Thyroid gland (tissue), 4 donors: ENCODE data around the gene TMC3.

Source experiments
- POLR2A ChIP-seq, 2 donors: fragments of 450-650 bp; IDR thresholded peaks; one replicate each; pipeline ENCODE4 v1.6.1; 2017; ENCODE audit warnings: antibody characterized with exemption in 2 of 2, mild to moderate bottlenecking in 2 of 2, moderate library complexity in 1 of 2
- TF ChIP-seq, protein P1 (sequence below), 6 experiments: fragments of 200-600 bp in 3 of 6; fragments of 450-650 bp in 3 of 6; sonication (generic) in 3 of 6; IDR thresholded peaks; one replicate each; pipeline ENCODE4 v1.5.1; 2016 to 2019; ENCODE audit warnings: antibody characterized with exemption in 6 of 6, mild to moderate bottlenecking in 2 of 6, inconsistent platforms in 1 of 6, moderate library complexity in 1 of 6

DNA sequence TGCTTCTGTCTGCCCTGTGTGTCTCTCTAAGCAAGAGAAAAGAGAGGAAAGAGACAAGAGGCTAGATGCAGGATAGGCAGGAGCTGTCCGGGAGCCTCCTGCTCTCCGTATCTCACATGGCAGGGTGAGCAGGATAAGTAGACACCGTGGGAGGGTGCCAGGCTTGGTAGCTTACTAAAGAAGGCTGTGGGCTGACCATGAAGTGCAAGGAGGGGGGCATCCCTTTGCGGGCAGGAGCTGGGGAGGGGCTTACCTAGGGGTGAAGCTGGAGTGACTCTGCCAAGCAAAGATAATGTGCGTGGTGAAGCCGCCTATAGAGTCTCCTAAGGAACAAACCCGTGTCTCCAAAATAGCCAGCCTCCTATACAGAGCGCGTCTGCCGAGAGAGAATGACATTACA lies 33.7 kb upstream of the TMC3 start:
- TF ChIP-seq, protein P1, sequence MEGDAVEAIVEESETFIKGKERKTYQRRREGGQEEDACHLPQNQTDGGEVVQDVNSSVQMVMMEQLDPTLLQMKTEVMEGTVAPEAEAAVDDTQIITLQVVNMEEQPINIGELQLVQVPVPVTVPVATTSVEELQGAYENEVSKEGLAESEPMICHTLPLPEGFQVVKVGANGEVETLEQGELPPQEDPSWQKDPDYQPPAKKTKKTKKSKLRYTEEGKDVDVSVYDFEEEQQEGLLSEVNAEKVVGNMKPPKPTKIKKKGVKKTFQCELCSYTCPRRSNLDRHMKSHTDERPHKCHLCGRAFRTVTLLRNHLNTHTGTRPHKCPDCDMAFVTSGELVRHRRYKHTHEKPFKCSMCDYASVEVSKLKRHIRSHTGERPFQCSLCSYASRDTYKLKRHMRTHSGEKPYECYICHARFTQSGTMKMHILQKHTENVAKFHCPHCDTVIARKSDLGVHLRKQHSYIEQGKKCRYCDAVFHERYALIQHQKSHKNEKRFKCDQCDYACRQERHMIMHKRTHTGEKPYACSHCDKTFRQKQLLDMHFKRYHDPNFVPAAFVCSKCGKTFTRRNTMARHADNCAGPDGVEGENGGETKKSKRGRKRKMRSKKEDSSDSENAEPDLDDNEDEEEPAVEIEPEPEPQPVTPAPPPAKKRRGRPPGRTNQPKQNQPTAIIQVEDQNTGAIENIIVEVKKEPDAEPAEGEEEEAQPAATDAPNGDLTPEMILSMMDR (IDR thresholded peaks at IDR 0.05), result no peak
- TF ChIP-seq POLR2A (IDR thresholded peaks at IDR 0.05), result no peak
